Neutrophil (primary cell): Measurements from ENCODE around the gene IGFBP4.

Experiments
- H3K27ac ChIP-seq: fragments of 200-600 bp; sonication (generic); 2 replicates; pipeline ENCODE4 v1.5.1; 2016; ENCODE audit warnings: mild to moderate bottlenecking, moderate library complexity
- H3K27me3 ChIP-seq: fragments of 200-600 bp; sonication (generic); 2 replicates; pipeline ENCODE4 v1.6.0; 2016; ENCODE audit warnings: mild to moderate bottlenecking
- H3K36me3 ChIP-seq: fragments of 200-600 bp; sonication (generic); 2 replicates; pipeline ENCODE4 v1.5.1; 2017
- H3K4me1 ChIP-seq, 2 experiments: fragments of 200-600 bp in 1 of 2; sonication (generic) in 1 of 2; 1 replicate in 1 of 2; 2 replicates in 1 of 2; pipeline versions ENCODE4 v1.5.1 to v1.6.1; 2013 to 2016; ENCODE audit warnings: low read depth in 1 of 2, low read length in 1 of 2, mild to moderate bottlenecking in 1 of 2, moderate library complexity in 1 of 2; ENCODE audit not compliant: control insufficient read depth in 1 of 2, insufficient read depth in 1 of 2
- H3K4me3 ChIP-seq, 2 experiments: fragments of 200-600 bp in 1 of 2; sonication (generic) in 1 of 2; 1 replicate in 1 of 2; 2 replicates in 1 of 2; pipeline ENCODE4 v1.5.1; 2013 to 2016; ENCODE audit warnings: low read depth in 1 of 2, low read length in 1 of 2, mild to moderate bottlenecking in 1 of 2, moderate library complexity in 1 of 2
- H3K9me3 ChIP-seq: fragments of 200-600 bp; sonication (generic); 2 replicates; pipeline ENCODE4 v1.5.1; 2016
- CTCF ChIP-seq: fragments of 200-600 bp; sonication (generic); IDR thresholded peaks from 2 replicates; pipeline ENCODE4 v1.5.1; 2016; ENCODE audit warnings: antibody characterized with exemption

The IGFBP4 gene

GRCh38 chr17:40478486-40478885 lies 35.2 kb downstream of the IGFBP4 start:
- peaks cover 55% of the 10 kb centered on the region for H3K27me3 ChIP-seq
- H3K36me3 ChIP-seq, result no peaks in the 10 kb centered on the region
- H3K27ac ChIP-seq, result no peak overlapping the region
- H3K4me3 ChIP-seq, result no peak overlapping the region
- H3K4me1 ChIP-seq, result no peaks in the 10 kb centered on the region
- H3K9me3 ChIP-seq, result no peaks in the 10 kb centered on the region
- no peak for TF ChIP-seq CTCF

GRCh38 chr17:40479754-40480480 lies 36.7 kb downstream of the IGFBP4 start:
- Histone ChIP-seq H3K4me3 (no peak overlapping the region), H3K36me3 (no peaks in the 10 kb centered on the region), H3K27me3 (peaks cover 52% of the 10 kb centered on the region), H3K27ac (no peak overlapping the region), H3K9me3 (no peaks in the 10 kb centered on the region), H3K4me1 (no peaks in the 10 kb centered on the region)
- no peak for TF ChIP-seq CTCF

- H3K27ac ChIP-seq, result no peak overlapping the region
- TF ChIP-seq CTCF, result no peak
- peaks cover 54% of the 10 kb centered on the region for H3K27me3 ChIP-seq
- no peak overlapping the region for H3K4me3 ChIP-seq
- no peaks in the 10 kb centered on the region for H3K4me1 ChIP-seq
- H3K9me3 ChIP-seq, result no peaks in the 10 kb centered on the region
- no peaks in the 10 kb centered on the region for H3K36me3 ChIP-seq
Measured at GRCh38 chr17:40480501-40481003, 37.3 kb downstream of the IGFBP4 start.

GRCh38 chr17:40481106-40481505 lies 37.9 kb downstream of the IGFBP4 start:
- no peaks in the 10 kb centered on the region for H3K4me1 ChIP-seq
- H3K36me3 ChIP-seq, result no peaks in the 10 kb centered on the region
- no peak overlapping the region for H3K27ac ChIP-seq

GRCh38 chr17:40482722-40483121 lies 39.5 kb downstream of the IGFBP4 start:
- H3K4me3 ChIP-seq, result no peak overlapping the region
- H3K4me1 ChIP-seq, result peaks cover 0 to 3% of the 10 kb centered on the region in 2 experiments
- H3K27ac ChIP-seq, result no peak overlapping the region
- H3K27me3 ChIP-seq, result peaks cover 72% of the 10 kb centered on the region
- H3K9me3 ChIP-seq, result no peaks in the 10 kb centered on the region
- no peaks in the 10 kb centered on the region for H3K36me3 ChIP-seq
- no peak for TF ChIP-seq CTCF

More at GRCh38 chr17:40481106-40481505, 37.9 kb downstream of the IGFBP4 start:
- Histone ChIP-seq H3K27me3 (peaks cover 56% of the 10 kb centered on the region), H3K9me3 (no peaks in the 10 kb centered on the region), H3K4me3 (no peak overlapping the region)
- no peak for TF ChIP-seq CTCF
